ENCODE results near the gene NBEAL1.

NBEAL1 gene

DNA sequence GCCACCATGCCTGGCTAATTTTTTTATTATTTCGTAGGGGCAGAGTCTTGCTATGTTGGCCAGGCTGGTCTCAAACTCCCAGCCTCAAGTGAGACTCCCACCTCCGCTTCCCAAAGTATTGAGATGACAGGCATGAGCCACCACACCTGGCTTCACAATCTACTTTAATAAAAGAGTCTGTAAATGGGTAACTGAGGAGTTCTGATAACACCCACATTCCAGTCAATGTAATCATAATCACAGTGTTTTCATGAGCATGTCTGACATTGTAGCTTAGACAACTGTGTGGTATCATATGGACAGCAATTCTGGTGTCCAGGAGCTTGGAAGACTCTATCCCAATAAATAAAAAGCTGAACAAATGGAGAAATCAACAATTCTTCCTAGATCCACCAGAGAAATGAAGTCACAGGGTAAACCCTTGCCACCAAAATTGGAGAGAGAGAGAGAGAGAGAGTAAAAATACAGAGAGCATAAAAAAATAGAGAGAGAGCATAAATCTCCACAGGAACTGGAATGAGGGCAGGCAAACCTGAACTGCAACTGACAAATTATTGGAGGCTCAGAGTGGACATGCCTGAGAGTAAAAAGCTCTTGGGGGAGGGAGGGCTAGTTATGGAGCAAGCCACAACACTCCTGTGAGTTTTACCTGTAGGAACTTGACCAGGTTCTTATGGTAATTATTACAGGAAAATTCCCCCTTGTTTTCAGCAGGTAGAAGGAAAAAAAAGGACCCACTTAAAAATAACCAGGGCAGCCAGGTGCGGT is 12.4 kb upstream of the NBEAL1 start:
- DNase-seq (ENCODE audit: low read depth): no peak
- TF ChIP-seq, protein P1, sequence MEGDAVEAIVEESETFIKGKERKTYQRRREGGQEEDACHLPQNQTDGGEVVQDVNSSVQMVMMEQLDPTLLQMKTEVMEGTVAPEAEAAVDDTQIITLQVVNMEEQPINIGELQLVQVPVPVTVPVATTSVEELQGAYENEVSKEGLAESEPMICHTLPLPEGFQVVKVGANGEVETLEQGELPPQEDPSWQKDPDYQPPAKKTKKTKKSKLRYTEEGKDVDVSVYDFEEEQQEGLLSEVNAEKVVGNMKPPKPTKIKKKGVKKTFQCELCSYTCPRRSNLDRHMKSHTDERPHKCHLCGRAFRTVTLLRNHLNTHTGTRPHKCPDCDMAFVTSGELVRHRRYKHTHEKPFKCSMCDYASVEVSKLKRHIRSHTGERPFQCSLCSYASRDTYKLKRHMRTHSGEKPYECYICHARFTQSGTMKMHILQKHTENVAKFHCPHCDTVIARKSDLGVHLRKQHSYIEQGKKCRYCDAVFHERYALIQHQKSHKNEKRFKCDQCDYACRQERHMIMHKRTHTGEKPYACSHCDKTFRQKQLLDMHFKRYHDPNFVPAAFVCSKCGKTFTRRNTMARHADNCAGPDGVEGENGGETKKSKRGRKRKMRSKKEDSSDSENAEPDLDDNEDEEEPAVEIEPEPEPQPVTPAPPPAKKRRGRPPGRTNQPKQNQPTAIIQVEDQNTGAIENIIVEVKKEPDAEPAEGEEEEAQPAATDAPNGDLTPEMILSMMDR (IDR thresholded peaks at IDR 0.05; ENCODE audit: low read depth, low read length, missing control alignments): no peak
- H3K4me3 ChIP-seq (ENCODE audit: low read depth, low read length): no peak overlapping the region

DNA sequence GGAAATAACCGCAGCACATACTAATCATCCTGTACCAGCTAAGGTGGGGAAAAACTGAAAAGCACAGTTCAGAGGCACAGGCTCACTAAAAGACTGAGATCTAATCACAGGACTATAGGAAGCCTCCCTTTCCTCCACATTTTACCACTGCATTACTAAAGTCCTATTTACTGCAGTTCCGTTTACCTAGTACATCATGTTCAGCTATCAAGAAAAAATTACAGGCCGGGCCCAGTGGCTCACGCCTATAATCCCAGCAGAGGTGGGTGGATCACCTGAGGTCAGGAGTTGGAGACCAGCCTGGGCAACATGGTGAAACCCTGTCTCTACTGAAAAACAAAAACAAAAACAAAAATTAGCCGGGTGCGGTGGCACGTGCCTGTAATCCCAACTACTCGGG is 11.0 kb upstream of the NBEAL1 start:
- H3K4me3 ChIP-seq (ENCODE audit: low read depth, low read length): no peak overlapping the region
- TF ChIP-seq, protein P1 (IDR thresholded peaks at IDR 0.05; ENCODE audit: low read depth, low read length, missing control alignments): no peak
- no peak for DNase-seq (ENCODE audit: low read depth)

DNA sequence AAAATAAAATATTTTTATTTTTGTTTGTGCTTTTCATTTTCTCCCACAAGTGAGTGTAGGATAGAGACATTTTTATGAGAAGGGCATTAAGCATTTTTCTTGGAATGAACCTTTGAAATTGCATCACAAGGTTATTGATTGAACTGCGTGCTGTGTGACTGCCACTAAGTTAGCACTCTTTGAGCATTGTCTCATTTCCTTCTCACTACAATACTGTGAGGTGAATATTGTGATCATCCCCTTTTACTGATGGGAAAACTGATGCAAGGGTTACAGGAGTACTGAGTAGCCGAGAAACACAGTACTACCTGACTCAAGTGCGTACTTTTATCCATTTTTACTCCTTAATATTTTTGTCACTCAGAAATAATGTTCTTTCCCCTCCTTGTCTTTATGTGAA is 2.0 kb downstream of the NBEAL1 start:
- no peak for DNase-seq (ENCODE audit: low read depth)
- H3K4me3 ChIP-seq (ENCODE audit: low read depth, low read length): no peak overlapping the region; the same call in 1 of the 2 replicates
- TF ChIP-seq, protein P1 (IDR thresholded peaks at IDR 0.05; ENCODE audit: low read depth, low read length, missing control alignments): no peak

DNA sequence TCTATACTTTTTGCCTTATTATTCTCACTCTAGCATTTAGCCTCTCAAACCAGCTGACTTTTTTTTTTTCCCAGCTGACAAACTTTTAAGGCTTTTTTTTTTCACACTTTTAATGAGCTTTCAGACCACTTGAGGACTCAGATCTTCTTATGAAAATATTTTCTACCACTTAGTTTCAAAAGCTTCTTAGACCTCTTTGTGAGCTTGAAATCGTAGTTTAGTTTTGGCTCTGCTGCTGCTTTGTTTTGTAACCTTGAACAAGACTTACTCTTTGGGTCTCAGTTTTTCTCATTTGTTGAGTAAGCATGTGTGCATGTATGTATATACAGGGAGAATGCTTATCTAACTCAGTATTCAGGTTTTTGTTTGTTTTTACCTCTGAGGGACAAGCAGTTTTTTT is 3.5 kb downstream of the NBEAL1 start:
- no peak overlapping the region for H3K4me3 ChIP-seq (ENCODE audit: low read depth, low read length)
- DNase-seq (ENCODE audit: low read depth): no peak
- TF ChIP-seq, protein P1 (IDR thresholded peaks at IDR 0.05; ENCODE audit: low read depth, low read length, missing control alignments): no peak

DNA sequence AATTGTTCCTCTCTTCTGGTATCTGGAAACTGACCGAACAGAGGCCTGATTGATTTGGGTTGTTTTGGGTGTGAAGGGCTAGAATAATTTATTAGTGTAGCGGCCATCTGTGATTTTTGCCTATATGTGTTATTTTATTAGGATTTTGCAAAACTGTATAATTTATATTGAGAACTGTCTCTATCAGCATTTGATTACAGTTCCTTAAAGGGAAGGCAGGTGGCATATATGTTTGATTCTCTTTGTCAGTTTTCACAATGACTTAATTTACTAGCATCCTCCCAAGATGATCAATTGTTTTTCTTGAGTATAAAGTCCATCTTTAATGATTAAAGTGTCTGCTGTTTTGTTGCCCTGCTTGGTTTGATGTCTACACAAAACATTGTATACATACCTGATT is 4.5 kb downstream of the NBEAL1 start:
- TF ChIP-seq, protein P1 (IDR thresholded peaks at IDR 0.05; ENCODE audit: low read depth, low read length, missing control alignments): no peak
- no peak for DNase-seq (ENCODE audit: low read depth)
- no peak overlapping the region for H3K4me3 ChIP-seq (ENCODE audit: low read depth, low read length)

DNA sequence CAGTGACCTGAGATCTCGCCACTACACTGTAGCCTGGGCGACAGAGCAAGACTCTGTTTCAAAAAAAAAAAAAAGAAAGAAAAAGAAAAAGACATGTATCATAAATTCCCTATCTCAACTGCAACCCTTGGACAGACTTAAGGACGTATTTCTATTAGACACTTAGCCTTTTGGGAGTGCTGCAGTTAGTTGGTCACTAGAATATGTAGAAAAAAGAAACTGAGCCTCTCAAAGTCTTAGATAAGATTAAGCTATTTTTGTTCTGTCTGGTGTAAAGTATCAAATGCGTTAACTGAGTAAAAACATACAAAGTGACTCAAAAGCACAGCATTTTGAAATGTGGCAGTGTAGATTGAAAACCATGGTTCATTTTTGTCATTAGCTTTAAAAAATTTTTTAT is 7.3 kb downstream of the NBEAL1 start:
- no peak for DNase-seq (ENCODE audit: low read depth)
- TF ChIP-seq, protein P1 (IDR thresholded peaks at IDR 0.05; ENCODE audit: low read depth, low read length, missing control alignments): no peak

DNA sequence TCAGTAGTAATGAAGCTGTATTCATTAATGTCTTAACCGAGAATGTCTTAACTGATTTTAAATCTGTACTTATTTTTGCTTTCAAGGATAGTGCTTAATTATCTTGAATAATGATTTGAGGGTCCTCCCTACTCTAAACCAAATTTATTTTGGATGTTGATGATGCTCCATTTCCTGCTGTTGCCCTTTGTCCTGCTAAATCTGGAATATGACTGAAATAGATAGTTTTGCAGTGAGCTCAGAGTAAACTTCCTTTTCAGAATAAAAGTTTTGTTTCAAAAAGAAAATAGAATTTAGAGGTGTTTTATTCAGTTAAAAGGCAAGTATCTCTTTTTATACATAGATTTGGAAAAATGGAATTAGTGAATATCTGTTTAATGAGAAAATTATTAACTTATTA is 8.1 kb downstream of the NBEAL1 start:
- TF ChIP-seq, protein P1 (IDR thresholded peaks at IDR 0.05; ENCODE audit: low read depth, low read length, missing control alignments): no peak
- no peak overlapping the region for H3K4me3 ChIP-seq (ENCODE audit: low read depth, low read length)
- DNase-seq (ENCODE audit: low read depth): no peak

More for the DNA sequence above, 7.3 kb downstream of the NBEAL1 start:
- no peak overlapping the region for H3K4me3 ChIP-seq (ENCODE audit: low read depth, low read length)
